ENCODE measurements around the gene UBE2M.
"Not testable (repeated sequence)": the region's sequence is repeated elsewhere in the genome, so short reads cannot be mapped to it uniquely, and the experiment has no call there.

UBE2M gene

GRCh38 chr19:58558066-58558622 lies at the start of gene UBE2M:
Gene UBE2M (minus strand): TSS chr19:58558611. CDS start chr19:58558381, 230 bp downstream.
- Mint-ChIP-seq H3K36me3 (peaks cover 8% of the 10 kb centered on the region), H3K27me3 (no peaks in the 10 kb centered on the region), H3K27ac (peak within 1 kb of the TSS; percentile 99), H3K4me1 (ENCODE audit: low read depth) (peaks cover 59% of the 10 kb centered on the region), H3K9me3 (ENCODE audit: low read depth) (no peaks in the 10 kb centered on the region), H3K4me3 (peak within 1 kb of the TSS; percentile 98)

DNA sequence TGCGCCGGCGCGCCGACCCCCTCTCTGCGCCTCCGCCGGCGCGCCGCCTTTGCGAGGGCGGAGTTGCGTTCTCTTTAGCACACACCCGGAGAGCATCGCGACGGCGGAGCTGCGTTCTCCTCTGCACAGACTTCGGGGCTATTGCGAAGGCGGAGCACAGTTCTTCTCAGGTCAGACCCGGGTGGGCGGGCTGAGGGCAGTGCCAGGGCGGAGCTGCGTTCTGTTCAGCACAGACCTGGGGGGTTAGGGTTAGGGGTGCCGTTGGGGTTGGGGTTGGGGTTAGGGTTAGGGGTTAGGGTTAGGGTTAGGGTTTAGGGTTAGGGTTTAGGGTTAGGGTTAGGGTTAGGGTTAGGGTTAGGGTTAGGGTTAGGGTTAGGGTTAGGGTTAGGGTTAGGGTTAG lies 48.8 kb upstream of the UBE2M start:
- not testable (repeated sequence) for H3K9me3 Mint-ChIP-seq (ENCODE audit: low read depth)

DNA sequence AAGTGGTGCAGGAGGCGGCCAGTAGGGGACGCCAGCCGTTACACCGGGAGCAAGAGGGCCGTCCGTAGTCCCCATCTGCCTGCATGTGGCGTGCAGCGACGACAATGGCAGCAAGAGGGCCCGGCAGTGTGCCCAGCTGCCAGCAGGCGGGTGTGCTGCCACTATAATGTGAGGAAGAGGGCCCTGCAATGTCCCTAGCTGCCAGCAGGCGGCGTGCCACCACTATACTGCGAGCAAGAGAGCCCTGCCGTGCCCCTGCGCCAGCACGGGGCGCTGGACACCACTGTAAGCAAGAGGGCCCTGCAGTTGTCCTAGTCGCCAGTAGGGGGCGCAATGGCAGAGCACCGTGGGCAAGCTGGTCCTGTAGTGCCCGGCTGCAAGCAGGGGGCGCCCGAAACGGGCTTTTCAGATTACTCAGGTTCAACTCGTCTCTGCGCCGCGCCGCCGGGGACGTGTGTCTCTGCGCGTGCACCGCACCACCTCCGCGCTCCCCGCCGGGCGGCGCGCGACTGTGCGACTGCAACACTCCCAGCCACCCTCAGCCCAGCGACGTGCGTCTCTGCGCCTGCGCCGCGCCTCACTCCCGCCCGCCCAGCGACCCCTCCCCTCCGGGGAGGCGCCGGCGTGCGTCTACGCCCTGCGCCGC lies 48.0 kb upstream of the UBE2M start:
- H3K4me3 Mint-ChIP-seq; H3K4me1 Mint-ChIP-seq (ENCODE audit: low read depth); H3K27ac Mint-ChIP-seq; H3K36me3 Mint-ChIP-seq; H3K27me3 Mint-ChIP-seq; H3K9me3 Mint-ChIP-seq (ENCODE audit: low read depth): not testable (repeated sequence)

More for the DNA sequence above, 48.8 kb upstream of the UBE2M start:
- H3K27me3 Mint-ChIP-seq; H3K36me3 Mint-ChIP-seq; H3K27ac Mint-ChIP-seq; H3K4me3 Mint-ChIP-seq; H3K4me1 Mint-ChIP-seq (ENCODE audit: low read depth): not testable (repeated sequence)

DNA sequence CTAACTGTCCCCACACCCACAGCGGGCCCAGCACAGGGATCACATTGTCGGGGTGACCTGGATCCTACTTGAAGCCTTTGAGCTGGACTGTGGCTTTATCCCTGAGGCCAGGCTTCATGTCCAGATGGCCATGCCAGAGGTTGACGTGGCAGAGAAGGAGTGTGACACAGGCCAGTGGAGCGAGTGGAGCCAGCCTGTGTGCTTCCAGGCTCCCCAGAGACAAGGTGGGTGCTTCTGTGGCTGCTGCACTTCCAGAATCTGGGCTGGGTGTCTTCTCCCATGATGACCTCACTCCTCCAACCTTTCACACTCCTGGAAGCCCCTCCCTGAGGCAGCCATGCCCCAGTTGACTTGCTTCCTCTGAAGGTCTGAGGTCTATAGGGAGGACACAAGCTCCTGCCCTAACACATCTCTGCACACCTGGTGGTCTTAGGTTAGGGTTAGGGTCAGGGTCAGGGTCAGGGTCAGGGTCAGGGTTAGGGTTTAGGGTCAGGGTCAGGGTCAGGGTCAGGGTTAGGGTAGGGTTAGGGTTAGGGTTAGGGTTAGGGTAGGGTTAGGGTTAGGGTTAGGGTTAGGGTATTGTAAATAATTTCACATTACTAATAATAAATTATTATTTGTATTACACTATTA lies 27.8 kb upstream of the UBE2M start:
- H3K27me3 Mint-ChIP-seq: no peaks in the 10 kb centered on the region
- no peak overlapping the region for H3K4me3 Mint-ChIP-seq
- no peaks in the 10 kb centered on the region for H3K9me3 Mint-ChIP-seq (ENCODE audit: low read depth)
- no peak overlapping the region for H3K27ac Mint-ChIP-seq
- peaks cover 8% of the 10 kb centered on the region for H3K36me3 Mint-ChIP-seq
- H3K4me1 Mint-ChIP-seq (ENCODE audit: low read depth): peaks cover 2% of the 10 kb centered on the region

DNA sequence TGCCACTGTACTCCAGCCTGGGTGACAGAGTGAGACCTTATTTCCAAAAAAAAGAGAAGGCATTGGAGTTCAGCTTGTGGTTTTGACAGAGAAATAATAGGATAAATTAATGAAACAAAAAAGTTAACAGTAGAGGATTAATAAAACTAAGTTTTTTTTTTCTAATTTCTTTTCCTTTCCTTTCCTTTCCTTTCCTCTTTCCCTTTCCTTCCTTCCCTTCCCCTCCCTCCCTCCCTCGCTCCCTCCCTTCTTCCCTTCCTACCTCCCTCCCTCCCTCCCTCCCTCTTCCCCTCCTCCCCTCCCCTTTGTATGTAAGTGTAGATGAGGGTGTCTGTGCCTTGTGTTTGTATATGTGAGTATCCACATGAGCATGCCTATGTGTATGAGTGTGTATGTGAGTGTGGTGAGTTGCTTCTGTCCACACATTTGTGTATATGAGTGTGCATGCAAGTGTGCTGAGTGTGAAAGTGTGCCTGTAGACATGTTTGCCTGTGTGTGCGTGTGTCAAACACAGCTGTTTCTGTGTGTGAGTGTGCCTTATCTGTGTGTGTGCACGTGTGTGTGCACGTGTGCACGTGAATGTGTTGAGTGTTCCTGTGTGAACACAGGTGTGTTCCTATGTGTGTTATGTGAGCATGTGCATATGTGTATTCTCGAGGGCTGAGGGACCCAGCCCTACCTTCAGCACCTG lies 27.2 kb upstream of the UBE2M start:
- no peaks in the 10 kb centered on the region for H3K27me3 Mint-ChIP-seq
- peaks cover 7% of the 10 kb centered on the region for H3K4me1 Mint-ChIP-seq (ENCODE audit: low read depth)
- H3K36me3 Mint-ChIP-seq: peaks cover 9% of the 10 kb centered on the region
- H3K27ac Mint-ChIP-seq: no peak overlapping the region
- H3K4me3 Mint-ChIP-seq: no peak overlapping the region
- no peaks in the 10 kb centered on the region for H3K9me3 Mint-ChIP-seq (ENCODE audit: low read depth)

DNA sequence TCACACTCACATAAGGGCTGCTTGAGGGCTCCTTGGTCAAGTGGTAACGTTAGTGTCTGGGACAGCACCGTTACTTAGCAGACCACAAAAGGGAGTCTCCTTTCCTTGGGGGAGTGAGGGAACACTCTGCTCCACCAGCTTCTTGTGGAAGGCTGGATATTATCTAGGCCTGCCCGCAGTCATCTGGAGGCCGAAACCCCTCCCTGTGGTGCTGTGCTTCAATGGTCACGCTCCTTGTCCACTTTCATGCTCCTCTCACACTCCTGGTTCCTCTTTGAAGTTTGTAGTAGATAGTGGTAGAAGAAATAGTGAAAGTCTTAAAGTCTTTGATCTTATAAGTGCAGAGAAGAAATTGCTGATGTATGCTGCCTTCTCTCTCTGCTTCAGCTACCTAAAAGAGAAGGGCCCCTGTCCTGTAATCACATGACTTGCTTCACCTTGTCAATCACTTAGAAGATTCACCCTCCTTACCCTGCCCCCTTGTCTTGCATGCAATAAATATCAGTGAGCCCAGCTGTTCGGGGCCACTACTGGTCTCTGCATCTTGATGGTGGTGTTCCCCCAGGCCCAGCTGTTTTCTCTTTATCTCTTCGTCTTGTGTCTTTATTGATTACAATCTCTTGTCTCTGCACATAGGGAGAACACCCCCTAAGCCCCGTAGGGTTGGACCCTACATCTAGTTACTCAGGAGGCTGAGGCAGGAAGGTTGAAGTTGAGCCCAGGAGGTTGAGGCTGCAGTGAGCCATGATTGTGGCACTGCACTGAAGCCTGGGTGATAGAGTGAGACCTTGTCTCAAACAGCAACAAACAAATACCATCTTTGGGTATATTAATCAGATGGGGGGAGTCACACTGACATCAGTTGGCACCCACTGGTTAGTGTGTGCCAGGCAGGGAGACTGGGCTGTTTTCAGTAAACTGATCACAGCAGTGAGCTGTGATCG lies 26.4 kb upstream of the UBE2M start:
- H3K36me3 Mint-ChIP-seq: peaks cover 9% of the 10 kb centered on the region
- H3K9me3 Mint-ChIP-seq (ENCODE audit: low read depth): no peaks in the 10 kb centered on the region
- no peak overlapping the region for H3K27ac Mint-ChIP-seq
- no peaks in the 10 kb centered on the region for H3K27me3 Mint-ChIP-seq
- H3K4me3 Mint-ChIP-seq: no peak overlapping the region
- peaks cover 7% of the 10 kb centered on the region for H3K4me1 Mint-ChIP-seq (ENCODE audit: low read depth)

GRCh38 chr19:58582985-58583384 lies 24.6 kb upstream of the UBE2M start:
- Mint-ChIP-seq H3K4me1 (ENCODE audit: low read depth) (peaks cover 16% of the 10 kb centered on the region), H3K27me3 (no peaks in the 10 kb centered on the region), H3K4me3 (no peak overlapping the region), H3K9me3 (ENCODE audit: low read depth) (no peaks in the 10 kb centered on the region), H3K27ac (no peak overlapping the region), H3K36me3 (peaks cover 9% of the 10 kb centered on the region)

- H3K4me1 Mint-ChIP-seq (ENCODE audit: low read depth): peaks cover 21% of the 10 kb centered on the region
- no peak overlapping the region for H3K4me3 Mint-ChIP-seq
- H3K27ac Mint-ChIP-seq: peak overlapping the region; percentile 28
- no peaks in the 10 kb centered on the region for H3K27me3 Mint-ChIP-seq
- peaks cover 9% of the 10 kb centered on the region for H3K36me3 Mint-ChIP-seq
- no peaks in the 10 kb centered on the region for H3K9me3 Mint-ChIP-seq (ENCODE audit: low read depth)
These were observed 23.1 kb upstream of the UBE2M start for GRCh38 chr19:58581227-58582141.

- peaks cover 25% of the 10 kb centered on the region for H3K4me1 Mint-ChIP-seq (ENCODE audit: low read depth)
- no peaks in the 10 kb centered on the region for H3K27me3 Mint-ChIP-seq
- H3K4me3 Mint-ChIP-seq: no peak overlapping the region
- no peaks in the 10 kb centered on the region for H3K9me3 Mint-ChIP-seq (ENCODE audit: low read depth)
- peak overlapping the region; percentile 23 for H3K27ac Mint-ChIP-seq
- peaks cover 6% of the 10 kb centered on the region for H3K36me3 Mint-ChIP-seq
These were observed 21.2 kb upstream of the UBE2M start for GRCh38 chr19:58579473-58580142.

- peaks cover 34% of the 10 kb centered on the region for H3K4me1 Mint-ChIP-seq (ENCODE audit: low read depth)
- peak overlapping the region; percentile 61 for H3K27ac Mint-ChIP-seq
- H3K36me3 Mint-ChIP-seq: peaks cover 6% of the 10 kb centered on the region
- peak overlapping the region; percentile 4 for H3K4me3 Mint-ChIP-seq
- no peaks in the 10 kb centered on the region for H3K9me3 Mint-ChIP-seq (ENCODE audit: low read depth)
- H3K27me3 Mint-ChIP-seq: no peaks in the 10 kb centered on the region
These were observed 19.9 kb upstream of the UBE2M start for GRCh38 chr19:58578012-58578925.

- peaks cover 37% of the 10 kb centered on the region for H3K4me1 Mint-ChIP-seq (ENCODE audit: low read depth)
- H3K4me3 Mint-ChIP-seq; H3K27me3 Mint-ChIP-seq; H3K9me3 Mint-ChIP-seq (ENCODE audit: low read depth); H3K36me3 Mint-ChIP-seq: not testable (repeated sequence)
- peak overlapping the region; percentile 61 for H3K27ac Mint-ChIP-seq
These were observed 19.2 kb upstream of the UBE2M start for GRCh38 chr19:58577581-58577980.

- Mint-ChIP-seq H3K9me3 (ENCODE audit: low read depth) (no peaks in the 10 kb centered on the region), H3K36me3 (peaks cover 3% of the 10 kb centered on the region), H3K4me3 (peak overlapping the region; percentile 100), H3K27ac (peak overlapping the region; percentile 80), H3K27me3 (no peaks in the 10 kb centered on the region), H3K4me1 (ENCODE audit: low read depth) (peaks cover 40% of the 10 kb centered on the region)
These were observed 17.0 kb upstream of the UBE2M start for GRCh38 chr19:58575183-58576041.
